A549 (cell line): ENCODE measurements around the gene RAD51B. TPM values are rescaled to one million over a fixed set of nuclear protein-coding genes. Genes with fewer than 3 reads are reported as not detected.

Experiments used
- ATAC-seq, 2 experiments: fragments of 200-7000 bp in 1 of 2; fragments of >200 bp in 1 of 2; cut with Nextera tagmentation in 1 of 2; cut with Tn5 transposase in 1 of 2; 3 replicates each; pipeline versions ENCODE4 v1.8.0 to v1.9.1; 2018 to 2020; ENCODE audit warnings: mild to moderate bottlenecking in 1 of 2, moderate library complexity in 1 of 2
- CTCF ChIA-PET: fragments of 300-600 bp; sonication (Branson Sonifier 250); formaldehyde crosslinking; extraction: SDS; loops from one replicate; lab custom pipeline; 2021; ENCODE audit warnings: antibody characterized with exemption, inconsistent platforms; lab: Yijun Ruan, JAX
- POLR2A ChIA-PET: fragments of 350-600 bp; formaldehyde crosslinking; extraction: SDS; loops from one replicate; lab custom pipeline; 2021; ENCODE audit warnings: antibody characterized with exemption, inconsistent platforms; lab: Yijun Ruan, JAX
- DNase-seq, 2 experiments: peaks; one replicate each; pipeline versions ENCODE4 v3.0.0 to v3.0.0-alpha.2; 2011 to 2016; ENCODE audit warnings: low read depth in 1 of 2, low spot score in 1 of 2
- FAIRE-seq: peaks from 2 replicates; lab custom pipeline; 2011; peaks lifted over from hg19 to GRCh38; lab: Jason Lieb, UNC
- H3K27ac ChIP-seq, 2 experiments: fragments of >200 bp; sonication (Bioruptor Twin); formaldehyde crosslinking; 3 replicates each; pipeline ENCODE4 v1.5.1; 2016 to 2017
- H3K4me1 ChIP-seq: fragments of >200 bp; sonication (Bioruptor Twin); formaldehyde crosslinking; 3 replicates; pipeline ENCODE4 v1.6.1; 2016
- H3K4me2 ChIP-seq: fragments of >200 bp; sonication (Bioruptor Twin); formaldehyde crosslinking; 3 replicates; pipeline ENCODE4 v1.6.1; 2016
- H3K4me3 ChIP-seq: fragments of >200 bp; sonication (Bioruptor Twin); formaldehyde crosslinking; 3 replicates; pipeline ENCODE4 v1.5.1; 2016
- H3K9me3 ChIP-seq: fragments of >200 bp; sonication (Bioruptor Twin); formaldehyde crosslinking; 3 replicates; pipeline ENCODE4 v1.6.1; 2016
- BCL3 ChIP-seq: fragments of >200 bp; sonication (Bioruptor Twin); formaldehyde crosslinking; IDR thresholded peaks from 3 replicates; pipeline ENCODE4 v1.6.1; 2016
- BHLHE40 ChIP-seq: IDR thresholded peaks from 2 replicates; pipeline ENCODE4 v1.6.1; 2012; ENCODE audit warnings: low read depth, low read length, inconsistent platforms
- CHD2 ChIP-seq: fragments of 150-350 bp; IDR thresholded peaks from 2 replicates; pipeline ENCODE4 v1.6.1; 2014; ENCODE audit warnings: low read length; ENCODE audit not compliant: partially characterized antibody
- EP300 ChIP-seq, 2 experiments: fragments of >200 bp; sonication (Bioruptor Twin); formaldehyde crosslinking; IDR thresholded peaks; 2 replicates in 1 of 2; 3 replicates in 1 of 2; pipeline ENCODE4 v1.6.1; 2016 to 2017
- FOSB ChIP-seq: fragments of 250-450 bp; sonication (Bioruptor Pico); IDR thresholded peaks from 2 replicates; pipeline ENCODE4 v1.5.0; 2020; ENCODE audit warnings: mild to moderate bottlenecking, moderate library complexity
- FOXS1 ChIP-seq: fragments of 250-450 bp; sonication (Bioruptor Pico); IDR thresholded peaks from 2 replicates; pipeline ENCODE4 v1.5.0; 2020; ENCODE audit warnings: mild to moderate bottlenecking, moderate library complexity
- HES2 ChIP-seq: fragments of >200 bp; sonication (Bioruptor Twin); formaldehyde crosslinking; IDR thresholded peaks from 2 replicates; pipeline ENCODE4 v1.6.1; 2016
- HOXB5 ChIP-seq: fragments of 250-450 bp; sonication (Bioruptor Pico); IDR thresholded peaks from 2 replicates; pipeline ENCODE4 v1.5.0; 2020; ENCODE audit warnings: mild to moderate bottlenecking, moderate library complexity
- MAZ ChIP-seq: fragments of 150-350 bp; IDR thresholded peaks from 2 replicates; pipeline ENCODE4 v1.6.1; 2014; ENCODE audit warnings: antibody characterized with exemption, low read depth, low read length, borderline replicate concordance
- NPAS2 ChIP-seq: fragments of 250-450 bp; sonication (Bioruptor Pico); IDR thresholded peaks from 2 replicates; pipeline ENCODE4 v1.8.0; 2022; ENCODE audit warnings: mild to moderate bottlenecking, moderate library complexity, borderline replicate concordance
- NR3C1 ChIP-seq: fragments of >200 bp; sonication (Bioruptor Twin); formaldehyde crosslinking; IDR thresholded peaks from 3 replicates; pipeline ENCODE4 v1.6.1; 2017
- PBX3 ChIP-seq: IDR thresholded peaks from 2 replicates; pipeline ENCODE4 v1.6.1; 2012
- REST ChIP-seq: fragments of 200-600 bp; sonication (generic); IDR thresholded peaks from 2 replicates; pipeline ENCODE4 v1.6.1; 2016; ENCODE audit warnings: antibody characterized with exemption, mild to moderate bottlenecking, moderate library complexity
- RFX5 ChIP-seq: fragments of 450-650 bp; IDR thresholded peaks from 2 replicates; pipeline ENCODE4 v1.7.1; 2014; ENCODE audit warnings: antibody characterized with exemption, mild to moderate bottlenecking, moderate library complexity
- ZC3H11A ChIP-seq: fragments of 450-650 bp; IDR thresholded peaks from 2 replicates; pipeline ENCODE4 v1.6.1; 2014; ENCODE audit warnings: antibody characterized with exemption, mild to moderate bottlenecking
- WGBS: methylation state at CpG from one replicate; pipeline ENCODE4 v1.1.6; 2017; ENCODE audit errors: missing lambda C conversion rate; 5-methylcytosine and 5-hydroxymethylcytosine counted together
- polyA plus RNA-seq, 4 experiments: library from polyadenylated mRNA; depleted of rRNA in 3 of 4; stranded (reverse); fragments of >200 nt; fragmentation: RNase III in 1 of 4; extraction: RNeasy Plus Mini Kit Qiagen cat#74134 plus additional on column Dnase treatment in 1 of 4; gene quantifications; 2 replicates in 3 of 4; 3 replicates in 1 of 4; pipeline ENCODE4 v1.2.3, GENCODE V29; 2011 to 2017
- TF ChIP-seq, protein P1 (sequence below): fragments of >200 bp; sonication (Bioruptor Twin); formaldehyde crosslinking; IDR thresholded peaks from 3 replicates; pipeline ENCODE4 v1.5.1; 2016
- TF ChIP-seq, protein P2 (sequence below): IDR thresholded peaks from 2 replicates; pipeline ENCODE4 v1.6.1; 2012
- TF ChIP-seq, protein P3 (sequence below): fragments of 450-650 bp; IDR thresholded peaks from 2 replicates; pipeline ENCODE4 v1.6.1; 2014; ENCODE audit warnings: antibody characterized with exemption

The RAD51B gene
- polyA plus RNA-seq, 2 of the 4 experiments (the other 2 are of a cell fraction), result 7.2 to 10.8 TPM

DNA sequence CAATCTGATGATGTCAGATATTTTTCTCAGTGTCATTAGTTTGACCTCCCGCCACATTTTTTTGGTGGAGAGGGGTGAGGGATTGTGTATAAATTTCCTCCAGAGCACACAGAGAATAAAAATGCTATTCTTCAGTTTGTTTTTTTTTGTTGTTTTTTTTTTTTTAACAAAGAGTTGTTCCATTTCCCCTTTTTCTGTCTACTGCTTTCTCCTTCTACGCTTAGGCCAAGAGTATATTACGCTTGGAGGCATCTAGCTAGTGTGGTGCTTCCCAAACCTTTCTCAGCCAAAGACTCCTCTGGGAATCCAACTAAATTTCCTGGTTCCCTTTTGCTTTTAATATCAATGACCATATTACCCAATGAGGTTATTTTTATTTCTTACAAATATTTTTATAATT is 507.7 kb downstream of the RAD51B start:
- CTCF ChIA-PET, result no interaction called here
- H3K9me3 ChIP-seq, result no peaks in the 10 kb centered on the region
- WGBS, result 93% methylated on average over 3 of the region's 3 CpGs
- TF ChIP-seq HOXB5 (CRISPR knock-in tag), result no peak
- TF ChIP-seq FOSB (CRISPR knock-in tag), result no peak
- no peak for TF ChIP-seq NR3C1
- TF ChIP-seq, protein P1, sequence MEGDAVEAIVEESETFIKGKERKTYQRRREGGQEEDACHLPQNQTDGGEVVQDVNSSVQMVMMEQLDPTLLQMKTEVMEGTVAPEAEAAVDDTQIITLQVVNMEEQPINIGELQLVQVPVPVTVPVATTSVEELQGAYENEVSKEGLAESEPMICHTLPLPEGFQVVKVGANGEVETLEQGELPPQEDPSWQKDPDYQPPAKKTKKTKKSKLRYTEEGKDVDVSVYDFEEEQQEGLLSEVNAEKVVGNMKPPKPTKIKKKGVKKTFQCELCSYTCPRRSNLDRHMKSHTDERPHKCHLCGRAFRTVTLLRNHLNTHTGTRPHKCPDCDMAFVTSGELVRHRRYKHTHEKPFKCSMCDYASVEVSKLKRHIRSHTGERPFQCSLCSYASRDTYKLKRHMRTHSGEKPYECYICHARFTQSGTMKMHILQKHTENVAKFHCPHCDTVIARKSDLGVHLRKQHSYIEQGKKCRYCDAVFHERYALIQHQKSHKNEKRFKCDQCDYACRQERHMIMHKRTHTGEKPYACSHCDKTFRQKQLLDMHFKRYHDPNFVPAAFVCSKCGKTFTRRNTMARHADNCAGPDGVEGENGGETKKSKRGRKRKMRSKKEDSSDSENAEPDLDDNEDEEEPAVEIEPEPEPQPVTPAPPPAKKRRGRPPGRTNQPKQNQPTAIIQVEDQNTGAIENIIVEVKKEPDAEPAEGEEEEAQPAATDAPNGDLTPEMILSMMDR, result no peak
- TF ChIP-seq HES2, result no peak
- TF ChIP-seq REST, result no peak
- no peak for TF ChIP-seq NPAS2 (CRISPR knock-in tag)
- TF ChIP-seq, protein P2, sequence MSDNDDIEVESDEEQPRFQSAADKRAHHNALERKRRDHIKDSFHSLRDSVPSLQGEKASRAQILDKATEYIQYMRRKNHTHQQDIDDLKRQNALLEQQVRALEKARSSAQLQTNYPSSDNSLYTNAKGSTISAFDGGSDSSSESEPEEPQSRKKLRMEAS, result no peak
- no peak for TF ChIP-seq MAZ
- TF ChIP-seq BHLHE40, result no peak
- TF ChIP-seq, protein P3, sequence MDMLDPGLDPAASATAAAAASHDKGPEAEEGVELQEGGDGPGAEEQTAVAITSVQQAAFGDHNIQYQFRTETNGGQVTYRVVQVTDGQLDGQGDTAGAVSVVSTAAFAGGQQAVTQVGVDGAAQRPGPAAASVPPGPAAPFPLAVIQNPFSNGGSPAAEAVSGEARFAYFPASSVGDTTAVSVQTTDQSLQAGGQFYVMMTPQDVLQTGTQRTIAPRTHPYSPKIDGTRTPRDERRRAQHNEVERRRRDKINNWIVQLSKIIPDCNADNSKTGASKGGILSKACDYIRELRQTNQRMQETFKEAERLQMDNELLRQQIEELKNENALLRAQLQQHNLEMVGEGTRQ, result no peak
- TF ChIP-seq CHD2, result no peak
- no peak for TF ChIP-seq ZC3H11A
- no peak for TF ChIP-seq FOXS1 (CRISPR knock-in tag)
- TF ChIP-seq, all 56 proteins: peak for 0
- Histone ChIP-seq H3K27ac (no peak overlapping the region), H3K4me3 (no peak overlapping the region), H3K4me1 (no peaks in the 10 kb centered on the region), H3K4me2 (no peak overlapping the region)
- FAIRE-seq (no peak), ATAC-seq (no peak), DNase-seq (no peak)
- POLR2A ChIA-PET, result no interaction called here

DNA sequence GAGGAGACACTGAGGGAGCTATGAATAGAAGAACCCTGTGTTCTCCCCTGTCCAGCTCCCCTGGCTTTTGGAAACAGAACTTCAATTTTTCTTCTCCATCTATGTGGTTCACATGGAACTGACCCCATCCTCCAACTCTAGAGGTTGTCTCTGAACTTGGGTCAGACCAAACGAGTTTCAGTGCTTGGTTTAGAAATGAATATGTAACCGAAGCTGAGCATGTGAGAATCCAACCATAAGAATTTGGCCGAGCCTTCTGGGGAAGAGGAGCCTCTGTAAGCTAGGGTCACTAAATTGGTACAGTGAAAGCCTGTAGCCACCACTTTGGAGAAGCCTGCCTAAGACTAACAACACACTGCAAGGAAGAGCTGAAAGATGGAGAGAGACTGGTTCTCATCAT is 508.9 kb downstream of the RAD51B start:
- no peaks in the 10 kb centered on the region for H3K4me1 ChIP-seq
- H3K4me3 ChIP-seq, result no peak overlapping the region
- ChIA-PET CTCF (interaction anchor here (0.5 to 1.9 kb wide), 4 partner anchors 115 to 487 kb away, joined by 3 to 5 read pairs (median 3); no protein-coding TSS in a partner anchor), POLR2A (no interaction called here)
- WGBS, result 81% methylated on average over 3 of the region's 3 CpGs
- no peak for DNase-seq
- no peak overlapping the region for H3K27ac ChIP-seq
- ATAC-seq, result no peak
- TF ChIP-seq PBX3 (no peak), FOXS1 (CRISPR knock-in tag) (no peak), BCL3 (no peak), EP300 (IDR thresholded peaks at IDR 0.05) (no peak), RFX5 (no peak)
- TF ChIP-seq, protein P1, result no peak
- H3K9me3 ChIP-seq, result no peaks in the 10 kb centered on the region
- FAIRE-seq, result no peak
- H3K4me2 ChIP-seq, result no peak overlapping the region
